A549 treated with AZD9567 at 1 μM for 4 hours (cell line): Measurements from ENCODE around the gene DHFR. TPM values are rescaled to one million over a fixed set of nuclear protein-coding genes. Genes with fewer than 3 reads are reported as not detected.

Source experiments
- total RNA-seq: library from RNA; stranded (reverse); fragments of 200-300 nt; extraction: Qiagen RNA extraction; gene quantifications from 5 replicates; pipeline ENCODE4 v1.2.3, GENCODE V29; 2022; ENCODE audit not compliant: insufficient read depth

DHFR gene
- 48.3 to 83.6 TPM (median 53.7 TPM) in 5 replicates for total RNA-seq

DNA sequence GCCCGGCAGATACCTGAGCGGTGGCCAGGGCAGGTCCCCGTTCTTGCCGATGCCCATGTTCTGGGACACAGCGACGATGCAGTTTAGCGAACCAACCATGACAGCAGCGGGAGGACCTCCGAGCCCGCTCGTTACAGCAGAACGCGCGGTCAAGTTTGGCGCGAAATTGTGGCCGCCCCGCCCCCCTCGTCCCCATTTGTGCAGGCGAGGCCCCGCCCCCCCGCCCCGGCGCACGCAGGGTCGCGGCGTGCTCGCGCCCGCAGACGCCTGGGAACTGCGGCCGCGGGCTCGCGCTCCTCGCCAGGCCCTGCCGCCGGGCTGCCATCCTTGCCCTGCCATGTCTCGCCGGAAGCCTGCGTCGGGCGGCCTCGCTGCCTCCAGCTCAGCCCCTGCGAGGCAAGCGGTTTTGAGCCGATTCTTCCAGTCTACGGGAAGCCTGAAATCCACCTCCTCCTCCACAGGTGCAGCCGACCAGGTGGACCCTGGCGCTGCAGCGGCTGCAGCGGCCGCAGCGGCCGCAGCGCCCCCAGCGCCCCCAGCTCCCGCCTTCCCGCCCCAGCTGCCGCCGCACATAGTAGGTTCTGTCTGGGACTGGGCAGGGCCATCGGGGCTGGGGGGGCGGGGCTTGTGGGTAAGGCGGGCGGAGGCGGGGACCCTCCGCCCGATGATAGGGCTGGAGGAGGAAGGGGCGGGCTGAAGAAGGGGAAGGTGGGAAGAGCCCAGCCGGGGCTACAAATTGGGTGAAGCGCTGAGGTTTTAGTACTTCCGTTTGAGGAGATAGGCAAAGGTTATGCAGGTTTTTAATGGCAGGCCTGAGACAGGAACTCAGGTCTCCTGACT lies at the start of gene DHFR, which contains the start of gene MSH3:
TSS of gene DHFR (minus strand) at position 593 of the 840 bp plus-strand sequence. CDS start at position 99, 494 bp downstream.
TSS of gene MSH3 (plus strand) at position 262 of the 840 bp plus-strand sequence. CDS start at position 338, 76 bp downstream.

Other genes with a start within 250 kb of the DHFR start
- gene ZFYVE16, start 246.9 kb downstream of the DHFR start, total RNA-seq = 10.4 to 27.9 TPM (median 13.0 TPM) in 5 replicates
- gene FAM151B, start 166.9 kb downstream of the DHFR start, total RNA-seq = 1.1 to 1.6 TPM (median 1.3 TPM) in 4 of 5 replicates, not detected in the other
- gene ANKRD34B, start 84.7 kb downstream of the DHFR start, total RNA-seq = 0.02 to 0.04 TPM in 2 of 5 replicates, not detected in the others
- 6.4 to 8.0 TPM (median 7.1 TPM) in 5 replicates for gene MSH3, start 331 bp downstream of the DHFR start, total RNA-seq